HG03460 (cell line): ENCODE data around the gene ST13.
A peak's percentile ranks its signal among the peaks of the same experiment; 100 is the strongest.
"Not testable (repeated sequence)": the region's sequence is repeated elsewhere in the genome, so short reads cannot be mapped to it uniquely, and the experiment has no call there.

ENCODE experiments used
- ATAC-seq: cut with Tn5 transposase; IDR thresholded peaks from one replicate; pipeline ENCODE4 v1.9.1; 2021; ENCODE audit not compliant: unreplicated experiment

The ST13 gene

GRCh38 chr22:40844951-40845350 lies 11.5 kb downstream of the ST13 start:
- ATAC-seq = no peak

GRCh38 chr22:40838486-40838885 lies 18.0 kb downstream of the ST13 start:
- ATAC-seq = no peak

- ATAC-seq = no peak
Observed at GRCh38 chr22:40834619-40835018, 21.8 kb downstream of the ST13 start.

- no peak for ATAC-seq
Observed at GRCh38 chr22:40829131-40829530, 27.3 kb downstream of the ST13 start.

GRCh38 chr22:40826984-40827741 lies 29.3 kb downstream of the ST13 start:
- no peak for ATAC-seq

- ATAC-seq = not testable (repeated sequence)
Observed at GRCh38 chr22:40826292-40826691, 30.1 kb downstream of the ST13 start.

GRCh38 chr22:40823426-40823825 lies 33.0 kb downstream of the ST13 start:
- ATAC-seq = no peak

- ATAC-seq = no peak
Observed at GRCh38 chr22:40819599-40820140, 36.8 kb downstream of the ST13 start.

- peak; percentile 78 for ATAC-seq
Observed at GRCh38 chr22:40818747-40819598, 37.5 kb downstream of the ST13 start, which contains the start of gene SLC25A17. TSS of gene SLC25A17 (minus strand) at chr22:40819346. CDS start at chr22:40819248, 98 bp downstream.

GRCh38 chr22:40818192-40818746 lies 38.2 kb downstream of the ST13 start:
- ATAC-seq = no peak

- no peak for ATAC-seq
Observed at GRCh38 chr22:40817737-40818136, 38.7 kb downstream of the ST13 start.

- ATAC-seq = no peak
Observed at GRCh38 chr22:40813912-40814315, 42.5 kb downstream of the ST13 start.

- ATAC-seq = no peak
Observed at GRCh38 chr22:40808018-40808841, 48.2 kb downstream of the ST13 start.

- no peak for ATAC-seq
Observed at GRCh38 chr22:40806711-40807110, 49.7 kb downstream of the ST13 start.

GRCh38 chr22:40805699-40806203 lies 50.7 kb downstream of the ST13 start:
- no peak for ATAC-seq

GRCh38 chr22:40805239-40805638 lies 51.2 kb downstream of the ST13 start:
- no peak for ATAC-seq

- ATAC-seq = no peak
Observed at GRCh38 chr22:40803321-40803720, 53.1 kb downstream of the ST13 start.

GRCh38 chr22:40799008-40799407 lies 57.4 kb downstream of the ST13 start:
- ATAC-seq = no peak

GRCh38 chr22:40797427-40797826 lies 59.0 kb downstream of the ST13 start:
- no peak for ATAC-seq

- ATAC-seq = no peak
Observed at GRCh38 chr22:40792451-40792850, 64.0 kb downstream of the ST13 start.
